GM10266 (cell line): ENCODE results near the gene CACNA1S.

Experiments used
- DNase-seq: peaks from one replicate; pipeline ENCODE4 v3.0.0; 2012; ENCODE audit errors: extremely low spot score
- TF ChIP-seq, protein P1 (sequence below): IDR thresholded peaks from 2 replicates; pipeline ENCODE4 v1.5.1; 2012; ENCODE audit warnings: mild to moderate bottlenecking, low read depth; ENCODE audit not compliant: control insufficient read depth, insufficient read depth; ENCODE audit errors: missing control alignments

Gene CACNA1S

DNA sequence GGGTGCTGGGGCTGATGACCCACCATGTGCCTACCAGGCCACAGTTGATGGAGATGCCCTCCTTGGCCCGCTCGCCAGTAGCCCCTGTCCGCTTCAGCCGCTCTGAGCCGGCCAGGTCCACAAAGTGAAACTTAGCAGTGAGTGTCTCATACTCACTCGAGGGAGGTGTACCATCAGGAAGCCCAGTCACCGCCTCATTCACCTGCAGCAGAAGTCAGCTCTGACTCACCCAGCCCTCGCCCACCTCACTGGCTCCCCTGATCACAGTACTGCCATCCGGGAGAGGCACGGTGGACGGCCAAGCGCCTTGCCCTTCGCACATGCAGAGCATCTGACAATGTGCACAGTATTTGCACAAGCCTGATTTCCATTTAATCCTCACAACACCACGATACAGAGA, 107.5 kb downstream of the CACNA1S start:
- TF ChIP-seq, protein P1, sequence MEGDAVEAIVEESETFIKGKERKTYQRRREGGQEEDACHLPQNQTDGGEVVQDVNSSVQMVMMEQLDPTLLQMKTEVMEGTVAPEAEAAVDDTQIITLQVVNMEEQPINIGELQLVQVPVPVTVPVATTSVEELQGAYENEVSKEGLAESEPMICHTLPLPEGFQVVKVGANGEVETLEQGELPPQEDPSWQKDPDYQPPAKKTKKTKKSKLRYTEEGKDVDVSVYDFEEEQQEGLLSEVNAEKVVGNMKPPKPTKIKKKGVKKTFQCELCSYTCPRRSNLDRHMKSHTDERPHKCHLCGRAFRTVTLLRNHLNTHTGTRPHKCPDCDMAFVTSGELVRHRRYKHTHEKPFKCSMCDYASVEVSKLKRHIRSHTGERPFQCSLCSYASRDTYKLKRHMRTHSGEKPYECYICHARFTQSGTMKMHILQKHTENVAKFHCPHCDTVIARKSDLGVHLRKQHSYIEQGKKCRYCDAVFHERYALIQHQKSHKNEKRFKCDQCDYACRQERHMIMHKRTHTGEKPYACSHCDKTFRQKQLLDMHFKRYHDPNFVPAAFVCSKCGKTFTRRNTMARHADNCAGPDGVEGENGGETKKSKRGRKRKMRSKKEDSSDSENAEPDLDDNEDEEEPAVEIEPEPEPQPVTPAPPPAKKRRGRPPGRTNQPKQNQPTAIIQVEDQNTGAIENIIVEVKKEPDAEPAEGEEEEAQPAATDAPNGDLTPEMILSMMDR, result no peak
- no peak for DNase-seq

DNA sequence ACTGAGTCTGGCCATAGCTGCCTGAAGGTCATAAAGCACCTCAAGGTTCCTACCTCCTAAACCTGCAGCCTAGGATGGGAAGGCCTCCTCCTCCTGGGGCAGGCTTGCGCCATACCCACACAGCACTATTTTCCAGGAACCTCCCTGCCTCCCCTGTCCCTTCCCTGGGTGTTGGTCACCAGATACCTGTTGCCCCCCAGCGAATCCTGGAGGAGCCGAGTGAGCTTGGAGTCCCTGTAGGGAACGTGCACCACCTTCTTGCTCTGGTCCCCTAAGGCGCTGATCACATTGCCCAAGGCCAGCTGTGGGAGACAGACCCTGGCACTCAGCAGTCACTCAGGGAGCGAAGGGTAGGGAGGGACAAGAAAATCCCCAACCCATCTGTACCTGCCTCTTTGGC, 108.1 kb downstream of the CACNA1S start:
- DNase-seq, result no peak
- TF ChIP-seq, protein P1, result no peak

DNA sequence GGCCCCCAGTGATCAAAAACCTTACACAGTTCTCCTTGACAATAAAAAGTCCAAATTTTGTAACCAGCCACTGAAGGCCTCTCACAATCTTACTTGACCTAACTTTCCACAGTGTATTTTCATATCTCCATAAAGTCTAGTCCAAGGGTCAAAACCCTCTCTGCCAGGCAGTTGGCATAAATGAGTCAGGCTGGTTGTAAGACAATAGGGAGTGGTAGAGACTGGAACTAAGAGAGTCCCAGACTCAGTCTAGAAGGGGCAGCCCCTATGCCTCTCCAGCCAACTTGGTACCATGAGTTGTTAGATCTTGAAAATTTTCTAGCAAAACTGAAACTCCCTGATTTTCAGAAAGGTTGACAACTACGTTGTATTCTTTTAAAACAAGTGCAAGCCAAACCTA, 109.7 kb downstream of the CACNA1S start:
- TF ChIP-seq, protein P1, result no peak
- no peak for DNase-seq

DNA sequence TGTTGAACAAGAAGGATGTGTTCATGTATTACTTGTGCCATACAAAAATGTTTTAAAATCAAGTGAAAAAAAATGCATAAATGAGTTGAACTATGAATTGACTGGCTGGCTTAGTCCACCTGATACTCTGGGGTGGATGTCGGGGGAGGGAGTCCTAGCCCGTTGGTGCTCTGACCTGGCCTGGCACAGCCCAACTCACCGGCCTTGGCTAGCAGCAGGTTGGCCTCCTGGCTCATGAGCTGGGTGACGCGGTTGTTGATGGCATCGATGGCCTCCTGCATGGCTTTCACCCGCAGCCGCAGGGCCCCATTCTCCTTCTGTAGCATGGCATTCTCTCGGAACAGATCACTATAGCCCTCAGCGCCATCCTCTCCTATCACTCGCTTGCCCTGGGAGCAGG, 110.3 kb downstream of the CACNA1S start:
- TF ChIP-seq, protein P1, result no peak
- DNase-seq, result no peak

DNA sequence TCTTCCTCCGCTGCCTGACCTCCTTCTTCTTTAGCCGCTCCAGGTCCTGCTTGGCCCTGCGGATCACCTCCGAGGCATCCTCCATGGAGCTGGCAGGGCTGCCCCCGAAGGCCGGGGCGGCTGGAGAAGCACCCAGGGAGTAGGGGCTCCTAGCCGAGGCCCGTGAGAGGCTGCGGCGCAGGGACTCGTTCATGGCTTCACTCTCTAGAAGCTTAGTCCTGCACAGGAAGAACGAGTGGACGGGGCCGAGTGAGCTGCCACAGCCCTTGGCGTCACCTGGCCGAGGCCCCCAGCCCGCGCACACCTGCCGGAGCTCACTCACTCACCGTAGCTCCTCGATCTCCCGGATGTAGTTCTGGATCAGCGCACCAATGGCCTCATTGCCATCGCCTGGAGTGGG, 111.8 kb downstream of the CACNA1S start:
- no peak for DNase-seq
- TF ChIP-seq, protein P1, result no peak

DNA sequence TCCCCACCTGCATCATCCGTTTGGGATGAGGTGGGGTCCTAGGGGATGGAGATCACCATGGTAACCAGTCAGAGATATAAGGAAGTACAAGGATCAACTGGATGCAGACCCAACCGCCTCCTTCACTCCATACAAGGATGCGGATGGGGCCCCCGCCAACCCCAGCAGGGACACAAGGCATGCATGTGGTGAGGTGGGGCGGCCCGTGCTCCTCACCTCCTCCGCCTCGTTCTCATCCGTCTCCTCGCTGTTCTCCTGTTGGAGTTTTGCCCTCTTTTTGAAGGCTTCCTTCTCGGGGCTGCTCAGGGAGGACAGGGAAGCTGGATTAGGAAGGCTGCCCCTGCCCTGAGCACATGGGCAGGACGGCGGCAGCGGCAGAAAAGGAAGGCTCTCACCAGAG, 112.6 kb downstream of the CACNA1S start:
- no peak for DNase-seq
- TF ChIP-seq, protein P1, result no peak

DNA sequence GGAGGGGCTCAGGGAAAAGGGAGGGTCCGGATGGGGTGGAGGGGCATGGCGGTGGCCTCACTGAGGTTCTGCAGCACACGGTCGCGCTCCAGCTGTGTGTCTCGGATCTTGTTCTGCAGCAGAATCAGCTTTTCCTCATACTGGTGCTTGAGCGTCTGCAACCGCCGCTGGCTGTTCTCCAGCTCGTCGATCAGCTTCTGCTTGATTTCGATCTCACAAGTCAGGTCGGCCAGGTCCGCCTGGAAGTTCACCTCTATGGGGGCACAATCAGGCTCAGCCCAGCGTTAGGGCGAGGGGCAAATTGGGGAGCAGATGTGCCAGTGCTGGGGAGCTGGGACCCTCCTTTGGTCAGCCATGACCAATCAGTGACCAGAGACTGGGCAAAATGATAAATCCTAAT, 113.9 kb downstream of the CACNA1S start:
- TF ChIP-seq, protein P1, result no peak
- DNase-seq, result no peak
